Fibroblast of the aortic adventitia (primary cell): Measurements from ENCODE around the gene ATP13A3. TPM values are rescaled to one million over a fixed set of nuclear protein-coding genes. Genes with fewer than 3 reads are reported as not detected.
A peak's percentile ranks its signal among the peaks of the same experiment; 100 is the strongest.

Experiments used
- DNase-seq: peaks from one replicate; pipeline ENCODE4 v3.0.0-alpha.2; 2010; ENCODE audit warnings: low read depth
- H3K4me3 ChIP-seq: 2 replicates; pipeline ENCODE4 v1.5.1; 2011; ENCODE audit warnings: low read depth, mild to moderate bottlenecking, control low read depth, low read length, moderate library complexity
- total RNA-seq: library from RNA; depleted of rRNA; stranded (reverse); fragments of >200 nt; gene quantifications from 2 replicates; pipeline ENCODE4 v1.2.3, GENCODE V29; 2012; ENCODE audit warnings: low replicate concordance
- TF ChIP-seq, protein P1 (sequence below): IDR thresholded peaks from 2 replicates; pipeline ENCODE4 v1.5.1; 2011; ENCODE audit warnings: mild to moderate bottlenecking, low read length, control low read depth, inconsistent platforms; ENCODE audit not compliant: insufficient read depth

The ATP13A3 gene
- total RNA-seq, 1 donor: 494 TPM

DNA sequence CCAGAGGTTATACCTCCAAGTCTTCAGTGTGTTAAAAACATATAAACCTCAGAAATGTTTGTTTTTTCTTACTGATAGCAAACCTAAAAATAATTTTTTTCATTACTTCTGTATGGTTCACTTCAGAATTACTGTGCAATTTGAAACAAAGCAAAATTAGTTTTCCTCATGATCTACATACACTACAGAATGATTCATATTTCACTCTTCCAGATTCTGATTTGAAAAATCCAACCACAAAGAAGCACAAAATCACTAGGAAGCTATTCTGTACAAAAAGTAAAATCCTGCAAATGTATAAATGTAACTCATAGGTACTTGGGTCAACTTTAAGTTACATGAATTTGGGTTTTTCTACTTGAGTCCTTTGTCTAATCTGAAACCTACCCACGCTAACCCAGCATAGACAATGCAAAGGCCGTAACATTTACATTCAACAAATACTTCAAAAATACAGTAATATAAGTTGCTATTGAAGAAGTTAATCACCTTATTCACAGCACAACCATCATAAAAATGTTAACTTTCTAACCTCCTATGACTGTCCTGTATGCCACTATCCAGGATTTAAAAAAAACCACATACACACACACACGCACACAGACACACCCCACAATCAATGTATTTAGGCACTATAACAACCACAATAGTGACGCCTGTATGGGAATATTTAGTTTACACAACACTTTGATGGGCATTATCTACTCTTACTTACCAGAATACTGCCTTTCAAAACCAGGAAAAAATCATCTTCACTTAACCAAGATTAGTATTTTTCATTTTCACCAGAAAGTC, 11.5 kb downstream of the ATP13A3 start:
- DNase-seq: no peak
- TF ChIP-seq, protein P1, sequence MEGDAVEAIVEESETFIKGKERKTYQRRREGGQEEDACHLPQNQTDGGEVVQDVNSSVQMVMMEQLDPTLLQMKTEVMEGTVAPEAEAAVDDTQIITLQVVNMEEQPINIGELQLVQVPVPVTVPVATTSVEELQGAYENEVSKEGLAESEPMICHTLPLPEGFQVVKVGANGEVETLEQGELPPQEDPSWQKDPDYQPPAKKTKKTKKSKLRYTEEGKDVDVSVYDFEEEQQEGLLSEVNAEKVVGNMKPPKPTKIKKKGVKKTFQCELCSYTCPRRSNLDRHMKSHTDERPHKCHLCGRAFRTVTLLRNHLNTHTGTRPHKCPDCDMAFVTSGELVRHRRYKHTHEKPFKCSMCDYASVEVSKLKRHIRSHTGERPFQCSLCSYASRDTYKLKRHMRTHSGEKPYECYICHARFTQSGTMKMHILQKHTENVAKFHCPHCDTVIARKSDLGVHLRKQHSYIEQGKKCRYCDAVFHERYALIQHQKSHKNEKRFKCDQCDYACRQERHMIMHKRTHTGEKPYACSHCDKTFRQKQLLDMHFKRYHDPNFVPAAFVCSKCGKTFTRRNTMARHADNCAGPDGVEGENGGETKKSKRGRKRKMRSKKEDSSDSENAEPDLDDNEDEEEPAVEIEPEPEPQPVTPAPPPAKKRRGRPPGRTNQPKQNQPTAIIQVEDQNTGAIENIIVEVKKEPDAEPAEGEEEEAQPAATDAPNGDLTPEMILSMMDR: no peak
- peak overlapping the region; percentile 10 for H3K4me3 ChIP-seq

DNA sequence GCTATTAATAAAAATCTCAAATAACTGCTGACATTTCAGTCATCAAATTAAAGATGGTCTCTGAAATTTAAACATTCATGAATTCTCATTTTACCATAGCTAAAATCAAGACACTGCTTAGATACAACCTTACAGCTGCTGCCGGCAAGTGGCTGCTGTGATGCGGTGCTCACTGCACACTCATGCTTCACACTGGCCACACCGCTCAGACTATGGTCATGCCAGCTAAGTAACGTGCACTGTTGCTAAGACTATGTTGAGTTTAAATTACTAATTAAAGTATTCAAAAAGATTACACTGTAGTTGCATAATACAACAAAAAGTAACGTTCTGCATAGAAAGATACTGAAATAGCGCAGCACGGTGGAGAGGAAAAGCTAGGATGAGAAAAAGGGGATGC, 12.1 kb downstream of the ATP13A3 start:
- H3K4me3 ChIP-seq: peak overlapping the region; percentile 18
- peak; percentile 56 for DNase-seq
- TF ChIP-seq, protein P1: no peak

DNA sequence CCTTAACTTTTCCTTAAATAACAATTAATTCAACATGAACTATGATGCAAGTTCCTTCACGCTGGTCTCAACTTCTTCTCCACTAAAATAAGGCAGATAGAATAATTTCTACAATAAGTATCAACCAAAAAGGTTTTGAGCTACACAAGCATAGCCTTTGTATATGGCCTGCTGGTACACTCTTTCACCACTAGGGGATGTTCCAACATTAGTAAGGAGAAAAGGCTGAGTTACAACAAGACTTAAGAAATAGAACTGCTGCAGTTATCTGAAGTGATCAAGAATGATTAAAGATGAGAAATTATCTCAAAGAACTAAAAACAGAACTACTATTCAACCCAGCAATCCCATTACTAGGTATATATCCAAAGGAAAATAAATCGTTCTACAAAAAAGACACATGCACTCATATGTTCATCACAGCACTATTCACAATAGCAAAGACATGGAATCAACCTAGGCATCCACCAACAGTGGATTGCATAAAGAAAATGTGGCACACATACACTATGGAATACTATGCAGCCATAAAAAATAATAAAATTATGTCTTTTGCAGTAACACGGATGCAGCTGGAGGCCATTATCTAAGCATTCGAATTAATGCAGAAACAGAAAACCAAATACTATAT, 14.4 kb downstream of the ATP13A3 start:
- peak; percentile 86 for DNase-seq
- H3K4me3 ChIP-seq: no peak overlapping the region
- TF ChIP-seq, protein P1: peak; percentile 99

DNA sequence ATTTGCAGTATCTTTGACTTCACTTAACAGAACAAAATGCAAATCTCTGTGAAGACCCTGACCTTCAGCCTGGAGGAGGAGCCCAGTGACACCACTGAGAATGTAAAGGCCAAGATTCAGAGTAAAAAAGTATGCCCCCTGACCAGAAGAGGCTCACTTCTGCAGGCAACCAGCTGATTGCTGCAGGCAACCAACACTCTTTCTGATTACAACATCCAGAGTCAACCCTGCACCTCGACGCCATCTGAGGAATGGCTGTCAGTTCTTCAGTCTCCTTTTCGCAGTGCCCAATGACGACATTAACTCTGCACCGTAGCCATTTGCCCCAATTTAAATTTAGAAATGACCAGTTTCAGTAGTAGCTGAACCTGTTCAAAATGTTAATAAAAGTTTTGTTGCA, 14.9 kb downstream of the ATP13A3 start:
- DNase-seq: no peak
- TF ChIP-seq, protein P1: no peak
- H3K4me3 ChIP-seq: no peak overlapping the region

DNA sequence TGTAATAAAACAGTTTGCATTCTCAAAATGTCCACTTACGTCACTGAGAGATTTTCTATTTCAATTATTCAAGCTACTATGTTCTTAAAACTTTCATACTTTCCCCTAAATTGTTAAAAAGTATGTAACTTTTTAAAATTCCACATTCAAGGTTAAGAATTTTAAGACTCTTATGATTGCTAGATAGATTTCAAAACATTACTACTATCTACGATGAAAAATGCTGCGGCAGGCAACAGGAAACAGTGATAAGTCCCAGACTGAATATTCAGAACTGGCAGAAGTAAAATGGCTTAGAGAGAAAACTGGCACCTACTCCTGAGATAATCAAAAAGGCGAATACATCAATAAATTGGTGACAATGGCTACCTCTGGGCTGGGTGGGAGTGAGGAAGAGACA, 16.2 kb downstream of the ATP13A3 start:
- peak; percentile 59 for DNase-seq
- TF ChIP-seq, protein P1: no peak

DNA sequence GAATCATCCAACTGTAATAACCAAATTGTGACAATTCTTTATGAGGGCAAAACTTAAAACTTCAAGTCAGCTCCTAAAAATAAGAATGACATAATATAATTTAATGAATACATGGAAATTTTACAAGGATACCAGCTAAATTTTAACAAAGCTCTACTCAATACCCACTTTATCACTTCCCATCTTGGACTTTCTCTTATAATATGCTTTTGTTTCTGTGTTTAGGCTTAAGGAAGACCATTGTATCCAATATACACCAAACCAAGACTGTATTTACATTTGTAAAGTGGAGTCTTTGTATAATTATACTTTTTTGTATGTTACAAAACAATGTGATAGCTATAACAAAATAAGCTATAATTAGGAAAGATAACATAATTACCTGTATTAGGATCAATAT, 16.8 kb downstream of the ATP13A3 start:
- no peak for DNase-seq
- no peak overlapping the region for H3K4me3 ChIP-seq
- TF ChIP-seq, protein P1: no peak

More for the DNA sequence above, 16.2 kb downstream of the ATP13A3 start:
- H3K4me3 ChIP-seq: no peak overlapping the region
